NCI-H345 treated with DMSO at 0.1 percent for 48 hours (cell line): ENCODE data around the gene SHFL.

Experiments used
- DNase-seq: peaks from one replicate; lab custom pipeline; 2025; ENCODE audit not compliant: unreplicated experiment; lab: John Stamatoyannopoulos, UW

Gene SHFL

GRCh38 chr19:10087296-10088061, 1.4 kb downstream of the SHFL start:
- no peak for DNase-seq

GRCh38 chr19:10088949-10089554, 2.9 kb downstream of the SHFL start:
- no peak for DNase-seq

GRCh38 chr19:10089801-10090375, 3.8 kb downstream of the SHFL start:
- no peak for DNase-seq

- DNase-seq = no peak
Observed at GRCh38 chr19:10091370-10091687, 5.2 kb downstream of the SHFL start.

GRCh38 chr19:10091895-10092641, 6.0 kb downstream of the SHFL start:
- no peak for DNase-seq

GRCh38 chr19:10092648-10093294, 6.7 kb downstream of the SHFL start:
- DNase-seq = no peak

- DNase-seq = no peak
Observed at GRCh38 chr19:10093295-10094186, 7.4 kb downstream of the SHFL start.

GRCh38 chr19:10095622-10095947, 9.5 kb downstream of the SHFL start:
- no peak for DNase-seq

GRCh38 chr19:10095948-10096614, 10.0 kb downstream of the SHFL start:
- peak; percentile 74 for DNase-seq

- no peak for DNase-seq
Observed at GRCh38 chr19:10096615-10096963, 10.5 kb downstream of the SHFL start.

- no peak for DNase-seq
Observed at GRCh38 chr19:10100163-10100785, 14.2 kb downstream of the SHFL start.

GRCh38 chr19:10102787-10103236, 16.7 kb downstream of the SHFL start:
- DNase-seq = no peak

GRCh38 chr19:10104130-10104513, 18.0 kb downstream of the SHFL start:
- no peak for DNase-seq

GRCh38 chr19:10104665-10105508, 18.8 kb downstream of the SHFL start:
- DNase-seq = no peak

- no peak for DNase-seq
Observed at GRCh38 chr19:10105509-10106099, 19.5 kb downstream of the SHFL start.

- DNase-seq = peak; percentile 92
Observed at GRCh38 chr19:10106100-10106936, 20.2 kb downstream of the SHFL start, which contains the start of gene PPAN. Gene PPAN (plus strand): TSS chr19:10106362. CDS start chr19:10106395, 33 bp downstream.

- DNase-seq = no peak
Observed at GRCh38 chr19:10107254-10107653, 21.1 kb downstream of the SHFL start.
